HepG2 (cell line): ENCODE data around the gene TBX10. TPM values are rescaled to one million over a fixed set of nuclear protein-coding genes. Genes with fewer than 3 reads are reported as not detected.

ENCODE experiments used
- ARID2 ChIP-seq: sonication (generic); formaldehyde crosslinking; IDR thresholded peaks from 2 replicates; pipeline ENCODE4 v1.8.1; 2022; ENCODE audit warnings: mild to moderate bottlenecking, missing genetic modification reagents, borderline replicate concordance
- ARNTL ChIP-seq: sonication (generic); formaldehyde crosslinking; IDR thresholded peaks from 2 replicates; pipeline ENCODE4 v1.4.0; 2020; ENCODE audit warnings: mild to moderate bottlenecking, missing genetic modification reagents
- ATF1 ChIP-seq: IDR thresholded peaks from 2 replicates; pipeline ENCODE4 v1.6.1; 2016; ENCODE audit warnings: mild to moderate bottlenecking, control low read depth
- BRD4 ChIP-seq: sonication (generic); formaldehyde crosslinking; IDR thresholded peaks from 2 replicates; pipeline ENCODE4 v1.4.0; 2020; ENCODE audit warnings: missing genetic modification reagents
- DPF2 ChIP-seq: sonication (generic); formaldehyde crosslinking; IDR thresholded peaks from 2 replicates; pipeline ENCODE4 v1.4.0; 2020; ENCODE audit warnings: mild to moderate bottlenecking, low read depth, missing genetic modification reagents, borderline replicate concordance
- ELF3 ChIP-seq: IDR thresholded peaks from 2 replicates; pipeline ENCODE4 v1.6.1; 2016; ENCODE audit warnings: missing genetic modification reagents, missing compliant biosample characterization
- HMGA1 ChIP-seq: sonication (generic); formaldehyde crosslinking; conservative IDR thresholded peaks from 2 replicates; pipeline ENCODE4 v1.4.0; 2020; ENCODE audit warnings: missing genetic modification reagents
- HNRNPH1 ChIP-seq: fragments of 200-400 bp; formaldehyde crosslinking; optimal IDR thresholded peaks from 2 replicates; pipeline ENCODE3; 2017; ENCODE audit warnings: mild to moderate bottlenecking, low read depth, low read length
- HOXA3 ChIP-seq: sonication (generic); formaldehyde crosslinking; IDR thresholded peaks from 2 replicates; pipeline ENCODE4 v1.5.0; 2020; ENCODE audit warnings: missing genetic modification reagents
- ISX ChIP-seq: sonication (generic); formaldehyde crosslinking; conservative IDR thresholded peaks from 2 replicates; pipeline ENCODE4 v1.5.0; 2020; ENCODE audit warnings: missing genetic modification reagents
- MIER2 ChIP-seq: IDR thresholded peaks from 2 replicates; pipeline ENCODE4 v1.6.1; 2016; ENCODE audit warnings: missing biosample characterization, missing genetic modification reagents
- PPARG ChIP-seq: conservative IDR thresholded peaks from 2 replicates; pipeline ENCODE4 v1.6.1; 2016; ENCODE audit warnings: missing biosample characterization, missing genetic modification reagents
- RAD21 ChIP-seq: fragments of 450-650 bp; formaldehyde crosslinking; IDR thresholded peaks from 2 replicates; pipeline ENCODE4 v1.5.0; 2020; ENCODE audit warnings: mild to moderate bottlenecking
- SRF ChIP-seq: IDR thresholded peaks from 2 replicates; pipeline ENCODE4 v1.6.1; 2011; ENCODE audit warnings: mild to moderate bottlenecking, low read depth, low read length, moderate library complexity
- TGIF2 ChIP-seq: IDR thresholded peaks from 2 replicates; pipeline ENCODE4 v1.6.1; 2016; ENCODE audit warnings: control low read depth, missing compliant biosample characterization
- ZNF143 ChIP-seq: sonication (generic); formaldehyde crosslinking; IDR thresholded peaks from 2 replicates; pipeline ENCODE4 v1.4.0; 2020; ENCODE audit warnings: missing genetic modification reagents
- ZNF234 ChIP-seq: sonication (generic); formaldehyde crosslinking; conservative IDR thresholded peaks from 2 replicates; pipeline ENCODE4 v1.5.1; 2020; ENCODE audit warnings: mild to moderate bottlenecking, missing genetic modification reagents
- ZNF616 ChIP-seq: sonication (generic); formaldehyde crosslinking; IDR thresholded peaks from 2 replicates; pipeline ENCODE4 v1.5.0; 2020; ENCODE audit warnings: low read depth, mild to moderate bottlenecking, missing genetic modification reagents
- ZNF737 ChIP-seq: sonication (generic); formaldehyde crosslinking; IDR thresholded peaks from 2 replicates; pipeline ENCODE4 v1.5.0; 2020; ENCODE audit warnings: missing genetic modification reagents, mild to moderate bottlenecking, borderline replicate concordance
- polyA plus RNA-seq, 8 experiments: library from polyadenylated mRNA; depleted of rRNA in 3 of 8; stranded (reverse) in 7 of 8; unstranded in 1 of 8; fragments of >200 nt; fragmentation: Illumina TruSeq in 4 of 8; extraction: Trizol in 4 of 8; gene quantifications; 2 replicates each; pipeline versions ENCODE4 v1.2.1 to v1.2.3, GENCODE V29; 2011 to 2016; ENCODE audit warnings: low read depth in 4 of 8, missing spikeins in 1 of 8, mixed read lengths in 1 of 8; ENCODE audit not compliant: insufficient read depth in 1 of 8
- total RNA-seq, 5 experiments: library from RNA; depleted of rRNA; stranded (reverse); fragments of >200 nt; fragmentation: Illumina TruSeq; extraction: Trizol; gene quantifications; 2 replicates each; pipeline ENCODE4 v1.2.3, GENCODE V29; 2016; ENCODE audit warnings: low read depth in 1 of 5
- TF ChIP-seq, protein P1 (sequence below): sonication (generic); formaldehyde crosslinking; IDR thresholded peaks from 2 replicates; pipeline ENCODE4 v1.4.0; 2020; ENCODE audit warnings: missing genetic modification reagents
- TF ChIP-seq, protein P2 (sequence below): sonication (generic); formaldehyde crosslinking; IDR thresholded peaks from 2 replicates; pipeline ENCODE4 v1.4.0; 2020; ENCODE audit warnings: missing genetic modification reagents; ENCODE audit errors: not compliant biosample characterization
- TF ChIP-seq, protein P3 (sequence below): sonication (generic); formaldehyde crosslinking; IDR thresholded peaks from 2 replicates; pipeline ENCODE4 v1.5.0; 2020; ENCODE audit warnings: mild to moderate bottlenecking, missing genetic modification reagents, borderline replicate concordance
- TF ChIP-seq, protein P4 (sequence below): sonication (generic); formaldehyde crosslinking; IDR thresholded peaks from 2 replicates; pipeline ENCODE4 v1.4.0; 2020; ENCODE audit warnings: missing genetic modification reagents
- TF ChIP-seq, protein P5 (sequence below): sonication (generic); formaldehyde crosslinking; IDR thresholded peaks from 2 replicates; pipeline ENCODE4 v1.8.1; 2023; ENCODE audit warnings: mild to moderate bottlenecking, missing genetic modification reagents, borderline replicate concordance

Gene TBX10
- total and polyA plus RNA-seq, 2 of the 13 experiments (the other 11 are each of a cell fraction or from before 2014, with no cell fraction given), result 0.27 to 1.7 TPM

DNA sequence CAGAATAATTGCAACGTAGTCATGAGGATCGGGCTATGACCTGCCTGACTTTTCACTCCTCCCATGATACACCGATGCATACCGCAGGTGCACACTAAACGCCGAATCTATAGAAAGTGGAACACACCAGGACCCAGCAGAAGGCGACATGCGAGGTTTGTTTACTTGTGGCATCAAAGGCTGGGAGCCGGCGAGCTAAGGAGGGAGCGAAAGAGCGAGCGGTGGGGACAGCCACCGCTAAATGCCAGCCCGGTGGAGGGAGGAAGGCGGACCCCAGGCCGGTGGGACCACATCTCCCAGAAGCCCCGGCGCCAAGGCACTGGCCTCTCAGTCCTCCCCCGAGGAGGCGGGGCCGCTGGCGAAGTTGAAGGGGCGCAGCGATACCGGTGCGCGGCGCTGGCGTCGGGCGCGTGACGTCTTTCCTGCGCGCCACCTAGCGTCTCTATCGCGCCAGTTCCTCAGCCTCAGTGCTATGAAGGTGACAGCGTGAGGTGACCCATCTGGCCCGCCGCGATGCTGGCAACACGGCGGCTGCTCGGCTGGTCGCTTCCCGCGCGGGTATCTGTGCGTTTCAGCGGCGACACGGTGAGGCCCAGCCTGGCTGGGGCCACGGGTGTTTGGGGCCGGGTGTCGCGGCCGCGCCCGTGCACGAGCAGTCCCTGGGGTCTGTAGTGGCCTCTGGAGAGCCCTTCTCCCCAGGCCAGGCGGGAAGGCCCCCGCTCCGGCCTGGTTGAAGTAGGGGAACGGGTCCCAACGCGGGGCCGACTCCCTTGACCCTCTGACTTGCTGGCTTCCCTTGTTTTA is 32.9 kb downstream of the TBX10 start, which contains the start of gene NDUFV1 (continued):
- TF ChIP-seq SRF (no peak), RAD21 (CRISPR knock-in tag) (peak; percentile 68), BRD4 (CRISPR knock-in tag) (no peak; the same call in 1 of the 2 replicates), HNRNPH1 (no peak), ATF1 (CRISPR knock-in tag) (peak; percentile 98), DPF2 (CRISPR knock-in tag) (peak; percentile 29; the same call in 1 of the 2 replicates), ARNTL (CRISPR knock-in tag) (peak; percentile 76; the same call in 1 of the 2 replicates), TGIF2 (CRISPR knock-in tag) (peak; percentile 90; the same call in 1 of the 2 replicates), ELF3 (CRISPR knock-in tag) (peak; percentile 58; the same call in 1 of the 2 replicates), ZNF616 (peak; percentile 71; the same call in 1 of the 2 replicates), ARID2 (CRISPR knock-in tag) (no peak), PPARG (CRISPR knock-in tag) (0 out of 2 replicates have a peak, but pooled peaks have one; percentile 65), HMGA1 (CRISPR knock-in tag) (no peak), MIER2 (CRISPR knock-in tag) (no peak), ZNF737 (CRISPR knock-in tag) (no peak), ZNF143 (peak; percentile 94), HOXA3 (peak; percentile 98), ZNF234 (CRISPR knock-in tag) (no peak), ISX (CRISPR knock-in tag) (no peak)
- TF ChIP-seq, protein P1, sequence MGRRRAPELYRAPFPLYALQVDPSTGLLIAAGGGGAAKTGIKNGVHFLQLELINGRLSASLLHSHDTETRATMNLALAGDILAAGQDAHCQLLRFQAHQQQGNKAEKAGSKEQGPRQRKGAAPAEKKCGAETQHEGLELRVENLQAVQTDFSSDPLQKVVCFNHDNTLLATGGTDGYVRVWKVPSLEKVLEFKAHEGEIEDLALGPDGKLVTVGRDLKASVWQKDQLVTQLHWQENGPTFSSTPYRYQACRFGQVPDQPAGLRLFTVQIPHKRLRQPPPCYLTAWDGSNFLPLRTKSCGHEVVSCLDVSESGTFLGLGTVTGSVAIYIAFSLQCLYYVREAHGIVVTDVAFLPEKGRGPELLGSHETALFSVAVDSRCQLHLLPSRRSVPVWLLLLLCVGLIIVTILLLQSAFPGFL (CRISPR knock-in tag), result no peak
- TF ChIP-seq, protein P2, sequence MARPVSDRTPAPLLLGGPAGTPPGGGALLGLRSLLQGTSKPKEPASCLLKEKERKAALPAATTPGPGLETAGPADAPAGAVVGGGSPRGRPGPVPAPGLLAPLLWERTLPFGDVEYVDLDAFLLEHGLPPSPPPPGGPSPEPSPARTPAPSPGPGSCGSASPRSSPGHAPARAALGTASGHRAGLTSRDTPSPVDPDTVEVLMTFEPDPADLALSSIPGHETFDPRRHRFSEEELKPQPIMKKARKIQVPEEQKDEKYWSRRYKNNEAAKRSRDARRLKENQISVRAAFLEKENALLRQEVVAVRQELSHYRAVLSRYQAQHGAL (CRISPR knock-in tag), result no peak
- TF ChIP-seq, protein P3, sequence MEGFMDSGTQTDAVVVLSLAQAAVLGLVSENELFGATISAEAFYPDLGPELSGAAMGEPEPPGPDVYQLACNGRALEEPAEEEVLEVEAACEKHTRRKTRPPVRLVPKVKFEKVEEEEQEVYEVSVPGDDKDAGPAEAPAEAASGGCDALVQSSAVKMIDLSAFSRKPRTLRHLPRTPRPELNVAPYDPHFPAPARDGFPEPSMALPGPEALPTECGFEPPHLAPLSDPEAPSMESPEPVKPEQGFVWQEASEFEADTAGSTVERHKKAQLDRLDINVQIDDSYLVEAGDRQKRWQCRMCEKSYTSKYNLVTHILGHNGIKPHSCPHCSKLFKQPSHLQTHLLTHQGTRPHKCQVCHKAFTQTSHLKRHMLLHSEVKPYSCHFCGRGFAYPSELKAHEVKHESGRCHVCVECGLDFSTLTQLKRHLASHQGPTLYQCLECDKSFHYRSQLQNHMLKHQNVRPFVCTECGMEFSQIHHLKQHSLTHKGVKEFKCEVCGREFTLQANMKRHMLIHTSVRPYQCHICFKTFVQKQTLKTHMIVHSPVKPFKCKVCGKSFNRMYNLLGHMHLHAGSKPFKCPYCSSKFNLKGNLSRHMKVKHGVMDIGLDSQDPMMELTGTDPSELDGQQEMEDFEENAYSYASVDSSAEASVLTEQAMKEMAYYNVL (CRISPR knock-in tag), result peak; percentile 47; the same call in 1 of the 2 replicates
- TF ChIP-seq, protein P4, sequence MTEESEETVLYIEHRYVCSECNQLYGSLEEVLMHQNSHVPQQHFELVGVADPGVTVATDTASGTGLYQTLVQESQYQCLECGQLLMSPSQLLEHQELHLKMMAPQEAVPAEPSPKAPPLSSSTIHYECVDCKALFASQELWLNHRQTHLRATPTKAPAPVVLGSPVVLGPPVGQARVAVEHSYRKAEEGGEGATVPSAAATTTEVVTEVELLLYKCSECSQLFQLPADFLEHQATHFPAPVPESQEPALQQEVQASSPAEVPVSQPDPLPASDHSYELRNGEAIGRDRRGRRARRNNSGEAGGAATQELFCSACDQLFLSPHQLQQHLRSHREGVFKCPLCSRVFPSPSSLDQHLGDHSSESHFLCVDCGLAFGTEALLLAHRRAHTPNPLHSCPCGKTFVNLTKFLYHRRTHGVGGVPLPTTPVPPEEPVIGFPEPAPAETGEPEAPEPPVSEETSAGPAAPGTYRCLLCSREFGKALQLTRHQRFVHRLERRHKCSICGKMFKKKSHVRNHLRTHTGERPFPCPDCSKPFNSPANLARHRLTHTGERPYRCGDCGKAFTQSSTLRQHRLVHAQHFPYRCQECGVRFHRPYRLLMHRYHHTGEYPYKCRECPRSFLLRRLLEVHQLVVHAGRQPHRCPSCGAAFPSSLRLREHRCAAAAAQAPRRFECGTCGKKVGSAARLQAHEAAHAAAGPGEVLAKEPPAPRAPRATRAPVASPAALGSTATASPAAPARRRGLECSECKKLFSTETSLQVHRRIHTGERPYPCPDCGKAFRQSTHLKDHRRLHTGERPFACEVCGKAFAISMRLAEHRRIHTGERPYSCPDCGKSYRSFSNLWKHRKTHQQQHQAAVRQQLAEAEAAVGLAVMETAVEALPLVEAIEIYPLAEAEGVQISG (CRISPR knock-in tag), result peak; percentile 94
- TF ChIP-seq, protein P5, sequence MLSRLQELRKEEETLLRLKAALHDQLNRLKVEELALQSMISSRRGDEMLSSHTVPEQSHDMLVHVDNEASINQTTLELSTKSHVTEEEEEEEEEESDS (CRISPR knock-in tag), result no peak
